Endothelial cell of umbilical vein (primary cell): ENCODE measurements around the gene SINHCAF. TPM values are rescaled to one million over a fixed set of nuclear protein-coding genes. Genes with fewer than 3 reads are reported as not detected.
A peak's percentile ranks its signal among the peaks of the same experiment; 100 is the strongest.

ENCODE experiments used
- BruUV-seq: library from RNA; stranded (reverse); fragments of 400-500 nt; replicated peaks from 2 replicates; lab custom pipeline; 2021; lab: Mats Ljungman, UMichigan
- CTCF ChIA-PET: fragments of 300-600, 350-600 bp; sonication (Branson Sonifier 250); formaldehyde crosslinking; loops from one replicate; lab custom pipeline; 2021; ENCODE audit warnings: antibody characterized with exemption, inconsistent platforms; lab: Charles Lee
- POLR2A ChIA-PET: fragments of 300-600, 350-600 bp; sonication (Branson Sonifier 250); formaldehyde crosslinking; loops from one replicate; lab custom pipeline; 2021; ENCODE audit warnings: antibody characterized with exemption, inconsistent platforms; lab: Charles Lee
- DNase-seq: peaks from one replicate; pipeline ENCODE4 v3.0.0-alpha.2; 2011; ENCODE audit warnings: low read depth, low spot score
- FAIRE-seq: peaks from 2 replicates; lab custom pipeline; 2011; peaks lifted over from hg19 to GRCh38; lab: Jason Lieb, UNC
- H2AFZ ChIP-seq: 2 replicates; pipeline ENCODE4 v1.6.0; 2012; ENCODE audit warnings: low read depth, low read length, control low read depth, inconsistent platforms
- H3K27ac ChIP-seq: 2 replicates; pipeline ENCODE4 v1.5.1; 2011; ENCODE audit warnings: low read depth, mild to moderate bottlenecking, control low read depth, low read length, moderate library complexity; ENCODE audit not compliant: insufficient read depth
- H3K27me3 ChIP-seq, 2 experiments: 2 replicates each; pipeline versions ENCODE4 v1.6.0 to v1.6.1; 2011; ENCODE audit warnings: low read length in 2 of 2, mixed read lengths in 1 of 2; ENCODE audit not compliant: control insufficient read depth in 2 of 2, insufficient read depth in 2 of 2
- H3K36me3 ChIP-seq, 2 experiments: 2 replicates in 1 of 2; 3 replicates in 1 of 2; pipeline ENCODE4 v1.5.1; 2011; ENCODE audit warnings: low read length in 2 of 2, mild to moderate bottlenecking in 1 of 2, moderate library complexity in 1 of 2; ENCODE audit not compliant: control insufficient read depth in 2 of 2, insufficient read depth in 2 of 2; ENCODE audit errors: extremely low read depth in 1 of 2
- H3K4me1 ChIP-seq: 3 replicates; pipeline ENCODE4 v1.5.1; 2011; ENCODE audit warnings: mild to moderate bottlenecking, low read length; ENCODE audit not compliant: control insufficient read depth, insufficient read depth; ENCODE audit errors: extremely low read depth
- H3K4me2 ChIP-seq: 2 replicates; pipeline ENCODE4 v1.6.1; 2011; ENCODE audit warnings: low read length, control low read depth, mixed read lengths; ENCODE audit not compliant: insufficient read depth
- H3K4me3 ChIP-seq, 3 experiments: fragments of 200-600 bp in 1 of 3; sonication (generic), shearing (Covaris generic) in 1 of 3; replicated peaks in 1 of 3; 2 replicates each; pipeline ENCODE4 v1.5.1; 2011 to 2016; ENCODE audit warnings: control low read depth in 3 of 3, low read length in 3 of 3, mild to moderate bottlenecking in 2 of 3, inconsistent platforms in 1 of 3, low read depth in 1 of 3, moderate library complexity in 1 of 3; ENCODE audit not compliant: insufficient read depth in 1 of 3
- H3K79me2 ChIP-seq: 2 replicates; pipeline ENCODE4 v1.6.0; 2012; ENCODE audit warnings: low read length, inconsistent platforms; ENCODE audit not compliant: control insufficient read depth, insufficient read depth
- H3K9ac ChIP-seq: replicated peaks from 2 replicates; pipeline ENCODE3; 2011; ENCODE audit warnings: low read length, control low read depth; ENCODE audit not compliant: insufficient read depth; ENCODE audit errors: extremely low read depth
- H3K9me1 ChIP-seq: replicated peaks from 3 replicates; pipeline ENCODE4 v1.6.0; 2011; ENCODE audit warnings: mild to moderate bottlenecking, low read length; ENCODE audit not compliant: control insufficient read depth, insufficient read depth; ENCODE audit errors: extremely low read depth
- H3K9me3 ChIP-seq: replicated peaks from 2 replicates; pipeline ENCODE4 v1.5.1; 2012; ENCODE audit warnings: low read length, inconsistent platforms; ENCODE audit not compliant: control insufficient read depth, insufficient read depth
- H4K20me1 ChIP-seq: replicated peaks from 2 replicates; pipeline ENCODE3; 2011; ENCODE audit warnings: mild to moderate bottlenecking, low read length; ENCODE audit not compliant: control insufficient read depth, insufficient read depth; ENCODE audit errors: extremely low read depth
- CTCF ChIP-seq, 2 donors: IDR thresholded peaks; 1 replicate in 1 of 2; 2 replicates in 1 of 2; pipeline ENCODE4 v1.5.1; 2011; ENCODE audit warnings: low read length in 2 of 2, mild to moderate bottlenecking in 2 of 2, moderate library complexity in 2 of 2, control low read depth in 1 of 2, inconsistent platforms in 1 of 2, low read depth in 1 of 2; ENCODE audit not compliant: insufficient read depth in 1 of 2; ENCODE audit errors: extremely low read depth in 1 of 2
- EZH2 ChIP-seq: IDR thresholded peaks from 2 replicates; pipeline ENCODE4 v1.6.1; 2012; ENCODE audit warnings: borderline replicate concordance, low read depth, mild to moderate bottlenecking, moderate library complexity, low read length, inconsistent platforms; ENCODE audit not compliant: severe bottlenecking
- FOS ChIP-seq: IDR thresholded peaks from 2 replicates; pipeline ENCODE4 v1.6.1; 2011; ENCODE audit warnings: mild to moderate bottlenecking, low read length, moderate library complexity, borderline replicate concordance; ENCODE audit not compliant: insufficient read depth
- GATA2 ChIP-seq: IDR thresholded peaks from 2 replicates; pipeline ENCODE4 v1.7.0; 2011; ENCODE audit warnings: low read depth, mild to moderate bottlenecking, moderate library complexity, mixed read lengths, low read length; ENCODE audit not compliant: insufficient read length, insufficient read depth
- JUN ChIP-seq: IDR thresholded peaks from 2 replicates; pipeline ENCODE4 v1.6.1; 2011; ENCODE audit warnings: borderline replicate concordance, low read depth; ENCODE audit not compliant: insufficient read length, insufficient read depth
- MAX ChIP-seq: IDR thresholded peaks from 2 replicates; pipeline ENCODE4 v1.6.1; 2011; ENCODE audit not compliant: insufficient read depth, insufficient read length
- MYC ChIP-seq: IDR thresholded peaks from one replicate; pipeline ENCODE4 v1.6.1; 2011; ENCODE audit warnings: mild to moderate bottlenecking, low read depth, low read length
- POLR2A ChIP-seq: IDR thresholded peaks from 2 replicates; pipeline ENCODE4 v1.6.1; 2012; ENCODE audit warnings: low read depth, mild to moderate bottlenecking, control low read depth, low read length
- POLR2AphosphoS5 ChIP-seq: IDR thresholded peaks from 2 replicates; pipeline ENCODE4 v1.6.1; 2012; ENCODE audit warnings: low read depth, mild to moderate bottlenecking, control low read depth, low read length, moderate library complexity; ENCODE audit not compliant: insufficient read depth
- dilution Hi-C: fragments of 300-500 bp; cut with MboI; formaldehyde crosslinking; loops from one replicate; pipeline ENCODE4 v1.15.0; 2019; ENCODE audit warnings: low sequenced_read_pairs; ENCODE audit not compliant: extremely low pct_ligation_motif_present
- intact Hi-C: fragments of 100-400 bp; cut with micrococcal nuclease; formaldehyde crosslinking; loops from one replicate; pipeline ENCODE4 v1.10.0; 2022
- polyA plus RNA-seq, 4 experiments: library from polyadenylated mRNA; depleted of rRNA in 3 of 4; stranded (reverse) in 3 of 4; unstranded in 1 of 4; fragments of >200 nt; gene quantifications; 2 replicates each; pipeline versions ENCODE4 v1.2.1 to v1.2.3, GENCODE V29; 2011 to 2012; ENCODE audit warnings: missing spikeins in 1 of 4
- total RNA-seq: library from RNA; stranded (reverse); gene quantifications from 2 replicates; pipeline ENCODE4 v1.2.3, GENCODE V29; 2021

SINHCAF gene
- total and polyA plus RNA-seq, 2 donors (not counting 3 experiments of a cell fraction or from before 2014, with no cell fraction given) = 19.3 to 83.4 TPM

- BruUV-seq = no TSS peak
- FAIRE-seq = no peak
- peaks cover 54% of the 10 kb centered on the region for H3K79me2 ChIP-seq
Observed at GRCh38 chr12:31325524-31325875, 450 bp downstream of the SINHCAF start.

More at GRCh38 chr12:31325524-31325875, 450 bp downstream of the SINHCAF start:
- intact Hi-C loops = loop anchor here (10.0 kb wide), 1 partner anchor 779 kb away; the partner anchor contains the start of gene BICD1
- H3K4me2 ChIP-seq = peak overlapping the region; percentile 98
- ChIA-PET CTCF (interaction anchor here (1.0 to 1.2 kb wide), 2 partner anchors 54 to 86 kb away, joined by 3 to 8 read pairs; no protein-coding TSS in a partner anchor), POLR2A (interaction anchor here (0.6 kb wide), 1 partner anchor 531 kb away, joined by 4 read pairs; no protein-coding TSS in a partner anchor)
- peak overlapping the region; percentile 88 for H3K27ac ChIP-seq
- TF ChIP-seq MAX (no peak), JUN (no peak), MYC (no peak), POLR2AphosphoS5 (no peak), EZH2 (no peak), CTCF (IDR thresholded peaks at IDR 0.05; ENCODE audit: extremely low read depth in 1 of 2, insufficient read depth in 1 of 2, low read depth in 1 of 2, low read length in 2 of 2) (no peak), POLR2A (no peak), GATA2 (no peak), FOS (no peak)
- H3K9me3 ChIP-seq = no peaks in the 10 kb centered on the region
- peak overlapping the region; percentile 53 to 98 (median 97) for H3K4me3 ChIP-seq
- H3K36me3 ChIP-seq = no peaks in the 10 kb centered on the region
- peaks cover 0 to 7% of the 10 kb centered on the region in 2 experiments for H3K27me3 ChIP-seq
- peak overlapping the region; percentile 99 for H3K9ac ChIP-seq
- H2AFZ ChIP-seq = peak overlapping the region; percentile 62
- H3K9me1 ChIP-seq = no peaks in the 10 kb centered on the region
- peaks cover 25% of the 10 kb centered on the region for H3K4me1 ChIP-seq
- no peaks in the 10 kb centered on the region for H4K20me1 ChIP-seq
- no peak for DNase-seq
- dilution Hi-C loops = no loop called here
